ENCODE data around the gene OR6S1.
A peak's percentile ranks its signal among the peaks of the same experiment; 100 is the strongest.

OR6S1 gene
- total RNA-seq = 0 reads per million in 2 donors

DNA sequence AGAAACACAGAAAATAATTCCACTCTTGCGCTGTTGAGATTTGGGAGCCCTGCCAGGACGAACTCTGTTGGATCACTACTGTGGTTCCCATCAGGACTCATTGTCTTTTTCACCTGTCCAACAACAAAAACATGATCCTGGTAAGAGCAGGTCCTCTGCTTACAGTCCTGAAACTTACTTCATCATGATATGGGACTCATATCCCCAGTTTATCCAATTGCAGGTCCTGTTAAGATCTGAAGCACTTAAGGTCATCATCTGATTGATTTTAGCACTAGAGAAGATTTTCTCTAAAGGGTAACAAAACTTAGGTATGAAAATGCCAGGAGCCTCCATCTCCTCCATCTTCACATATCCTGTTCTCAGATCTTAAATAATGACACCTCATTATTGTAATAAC is at the start of gene OR6S1:
Gene OR6S1, minus strand, starts transcription at position 101 of the 400 bp plus-strand sequence. Its CDS starts 0 bp downstream, at position 101.
- DNase-seq = no peak

DNA sequence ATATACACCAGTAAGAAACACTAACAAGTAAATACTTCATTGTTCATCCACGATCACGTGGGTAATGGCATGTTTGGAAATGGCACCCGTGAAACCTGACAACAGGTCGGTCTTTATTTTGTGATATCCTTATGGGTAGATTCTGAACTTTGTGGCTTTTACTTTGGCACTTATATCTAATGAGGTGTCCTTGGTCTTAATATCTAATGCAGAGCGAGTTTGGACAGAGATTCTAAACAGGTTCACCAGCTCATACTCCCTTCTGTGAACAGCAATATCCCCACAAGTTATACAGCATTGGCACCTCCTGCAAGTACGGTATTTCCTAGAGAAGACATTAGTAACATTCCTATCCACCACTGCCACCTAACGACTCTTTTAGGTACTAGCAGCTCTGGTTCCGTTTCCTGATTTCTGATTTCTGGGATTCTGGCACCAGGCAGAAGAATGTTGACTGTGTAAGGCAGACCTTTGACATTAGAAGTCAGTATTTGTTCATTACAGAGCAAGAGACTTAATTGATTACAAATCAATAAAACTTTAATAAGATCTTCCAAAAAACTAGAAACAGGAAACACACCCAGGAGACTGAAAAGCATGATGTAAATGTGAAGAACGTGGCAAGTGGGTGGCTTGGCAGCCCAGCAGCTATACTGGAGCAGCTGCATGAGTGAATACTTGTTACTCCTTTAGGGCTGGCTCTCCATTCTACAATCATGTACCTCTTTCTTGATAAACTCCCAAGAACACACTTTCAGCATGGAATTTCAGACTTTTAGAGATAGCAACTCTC is 49.6 kb upstream of the OR6S1 start:
- DNase-seq = no peak

GRCh38 chr14:20688167-20688839 is 46.8 kb upstream of the OR6S1 start, which contains the start of gene ANG:
Gene ANG, plus strand, starts transcription at chr14:20688764. Its CDS starts 4,801 bp downstream, at chr14:20693565.
- no peak for DNase-seq

DNA sequence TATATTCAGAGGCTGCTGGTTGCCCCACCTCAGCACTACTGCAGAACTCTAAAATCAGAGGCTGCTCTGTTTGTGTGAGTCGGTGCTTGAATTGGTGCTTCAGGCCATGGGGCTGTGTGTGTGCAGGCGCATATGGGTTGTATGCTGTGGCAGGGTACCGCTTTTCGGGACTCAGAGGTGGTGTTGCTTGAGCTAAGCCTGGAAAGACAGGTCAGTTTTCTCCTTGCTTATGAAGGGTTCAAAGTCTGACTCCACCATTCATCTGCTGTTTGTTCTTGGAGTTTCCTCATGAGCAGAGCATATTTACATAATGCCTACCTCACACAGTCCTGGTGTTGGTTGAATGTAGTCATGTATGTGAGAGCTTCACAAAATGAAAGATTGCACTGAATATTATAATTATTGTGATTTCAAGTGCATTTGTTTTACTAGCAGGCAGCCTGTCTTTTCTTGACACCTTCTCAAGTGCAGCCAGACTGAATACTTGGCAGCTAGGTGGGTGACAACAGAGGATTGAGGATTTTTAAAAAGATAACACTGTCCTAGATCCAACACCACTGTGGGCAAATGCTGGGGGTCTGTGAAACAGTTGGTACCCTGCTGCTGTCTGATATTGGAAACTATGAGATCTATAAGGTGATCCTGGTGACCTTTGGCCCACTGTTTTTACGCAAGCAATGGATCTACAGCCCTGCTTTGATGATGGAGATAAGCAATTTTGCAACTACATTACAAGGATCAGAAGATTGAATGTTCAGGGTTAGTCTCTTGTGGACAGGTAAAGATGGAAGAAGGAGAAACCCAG is 46.1 kb upstream of the OR6S1 start:
- no peak for DNase-seq

GRCh38 chr14:20686386-20687143 is 45.1 kb upstream of the OR6S1 start:
- no peak for DNase-seq

- DNase-seq = no peak
These were observed 43.4 kb upstream of the OR6S1 start for GRCh38 chr14:20684662-20685456.

DNA sequence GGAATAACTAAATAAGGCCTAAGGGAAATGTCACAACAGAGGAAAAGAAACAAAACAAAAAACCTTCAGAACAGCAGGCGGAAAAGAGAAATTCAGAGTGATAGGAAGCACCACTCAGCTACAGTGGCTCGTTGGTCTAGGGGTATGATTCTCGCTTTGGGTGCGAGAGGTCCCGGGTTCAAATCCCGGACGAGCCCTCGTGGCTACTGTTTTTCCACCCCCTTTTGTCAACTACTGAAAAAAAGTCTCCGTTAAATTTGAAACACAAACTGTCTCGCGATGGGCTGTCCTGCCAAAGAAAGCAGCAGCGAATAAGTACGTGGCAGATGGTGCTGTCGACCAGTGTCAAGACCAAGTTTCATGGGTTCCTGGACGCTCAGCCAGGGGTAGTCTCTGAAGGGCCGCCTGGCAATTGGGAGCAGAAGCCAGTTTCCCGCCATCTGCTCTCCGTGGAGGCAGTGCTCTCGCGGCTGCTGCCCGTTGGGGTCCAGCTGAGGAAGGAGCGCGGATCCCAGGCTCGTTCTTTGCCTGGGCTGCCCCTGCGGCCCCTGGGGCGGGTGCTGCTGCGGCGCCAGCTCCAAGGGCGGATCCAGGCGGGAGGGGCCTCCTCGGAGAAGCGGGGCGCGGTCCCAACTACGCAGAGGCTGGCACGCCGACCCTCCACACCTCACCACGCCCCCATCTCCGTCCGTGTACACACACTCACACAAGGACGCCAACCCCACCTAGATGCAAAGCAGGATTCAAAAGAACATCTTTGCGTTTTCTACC is 42.6 kb upstream of the OR6S1 start, which contains the start of gene RNASE4:
Gene RNASE4, plus strand, starts transcription at position 670 of the 771 bp plus-strand sequence. CDS start 14,812 bp downstream, outside the sequence.
- peak; percentile 34 for DNase-seq

- DNase-seq = no peak
These were observed 41.8 kb upstream of the OR6S1 start for GRCh38 chr14:20683125-20683890.

DNA sequence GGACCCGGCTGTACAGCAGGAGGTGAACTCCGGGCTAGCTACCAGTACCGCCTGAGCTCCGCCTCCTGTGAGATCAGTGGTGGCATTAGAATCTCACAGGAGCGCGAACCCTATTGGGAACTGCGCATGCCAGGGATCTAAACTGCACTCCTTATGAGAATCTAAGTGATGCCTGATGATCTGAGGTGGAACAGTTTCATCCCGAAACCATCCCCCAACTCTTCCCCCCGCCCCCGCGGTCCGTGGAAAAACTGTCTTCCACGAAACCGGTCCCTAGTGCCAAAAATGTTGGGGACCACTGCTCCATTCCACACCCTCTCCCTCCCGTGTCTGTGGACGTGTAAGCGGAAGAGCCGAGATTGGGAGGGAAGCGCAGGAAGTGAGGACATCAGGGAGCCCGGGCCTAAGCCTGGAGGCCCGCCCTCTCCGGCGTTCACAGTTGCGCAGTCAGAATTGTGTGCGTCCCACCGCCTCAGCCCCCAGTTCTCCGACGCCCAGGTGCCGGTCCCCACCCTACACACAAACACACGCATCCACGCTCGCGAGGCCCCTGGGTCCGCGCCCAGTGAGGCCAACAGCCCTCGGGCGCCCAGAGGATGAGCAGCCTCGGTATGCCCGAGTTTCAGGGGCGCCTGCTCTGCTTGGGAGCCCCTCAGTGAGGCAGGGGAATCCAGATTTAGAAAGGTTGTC is 41.1 kb upstream of the OR6S1 start:
- DNase-seq = peak; percentile 47

GRCh38 chr14:20682127-20682434 is 40.6 kb upstream of the OR6S1 start:
- no peak for DNase-seq

- DNase-seq = peak; percentile 41
These were observed 40.0 kb upstream of the OR6S1 start for GRCh38 chr14:20681348-20682126.

GRCh38 chr14:20680843-20681347 is 39.4 kb upstream of the OR6S1 start:
- no peak for DNase-seq

DNA sequence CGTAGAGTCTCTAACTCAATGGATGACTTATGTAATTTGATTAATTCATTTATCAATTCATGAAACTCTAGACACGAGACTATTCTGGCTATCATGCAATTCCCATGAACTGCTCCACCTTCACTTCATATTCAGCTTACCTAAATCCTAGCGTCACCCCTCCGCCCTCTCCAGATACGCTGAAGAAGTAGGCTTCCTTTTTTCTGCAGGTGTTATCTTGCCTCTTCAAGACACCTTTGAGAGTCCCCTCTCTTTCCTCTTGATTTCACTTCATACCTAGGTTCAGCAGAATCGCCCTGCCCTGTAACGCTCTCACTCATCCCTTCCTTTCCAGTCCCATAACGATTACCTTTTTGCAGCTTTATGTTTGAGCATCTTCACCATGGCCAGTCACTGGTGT is 38.9 kb upstream of the OR6S1 start:
- DNase-seq = no peak

GRCh38 chr14:20679907-20680306 is 38.4 kb upstream of the OR6S1 start:
- no peak for DNase-seq

GRCh38 chr14:20676072-20676471 is 34.6 kb upstream of the OR6S1 start:
- no peak for DNase-seq

- no peak for DNase-seq
These were observed 34.2 kb upstream of the OR6S1 start for GRCh38 chr14:20675669-20676068.

DNA sequence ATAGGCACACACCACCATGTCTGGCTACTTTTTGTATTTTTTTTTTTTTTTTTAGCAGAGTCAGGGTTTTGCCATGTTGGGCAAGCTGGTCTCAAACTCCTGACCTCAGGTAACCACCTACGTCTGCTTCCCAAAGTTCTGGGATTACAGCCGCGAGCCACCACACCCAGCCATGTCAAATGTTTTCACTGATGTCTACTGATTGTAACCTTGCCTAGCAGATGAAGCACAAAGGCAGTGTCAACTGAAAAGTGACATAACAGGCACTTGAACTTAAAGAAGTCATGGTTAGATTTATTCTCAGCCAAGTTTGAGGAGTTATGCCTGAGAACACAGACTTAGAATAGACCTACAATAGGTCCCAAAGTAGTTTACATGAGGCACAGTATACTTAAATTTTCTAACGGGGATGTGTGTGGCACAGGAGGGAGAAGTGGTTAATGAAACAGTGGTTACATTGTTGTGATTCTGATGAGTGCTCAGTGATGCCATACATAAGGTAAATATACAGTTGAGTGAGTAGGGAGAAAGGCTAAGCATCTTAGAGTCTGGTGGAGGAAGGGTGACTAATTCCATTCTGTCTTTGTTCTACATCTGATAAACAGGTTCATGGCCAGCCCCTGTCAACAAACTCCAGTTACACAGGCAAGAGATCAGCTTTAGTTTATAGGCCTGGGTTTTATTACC is 30.2 kb upstream of the OR6S1 start:
- no peak for DNase-seq

DNA sequence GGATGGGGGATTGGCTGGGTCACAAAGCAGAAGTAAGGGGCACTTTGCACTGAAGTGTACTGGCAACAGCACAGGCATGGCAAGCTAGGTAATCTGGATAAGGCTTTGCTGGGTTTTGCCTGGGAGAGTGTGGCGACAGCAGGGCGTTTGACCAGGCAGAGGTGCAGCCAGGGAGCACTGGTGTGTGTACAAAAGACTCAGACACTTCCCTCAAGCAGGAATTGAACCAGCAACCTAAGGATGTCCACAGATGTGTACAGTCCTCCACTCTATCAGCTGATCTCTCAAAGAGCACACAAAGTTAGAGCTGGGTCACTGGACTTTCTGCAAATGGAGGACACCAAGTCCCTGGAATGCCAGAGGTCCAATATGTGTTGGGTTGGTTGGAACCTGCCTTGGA is 27.5 kb upstream of the OR6S1 start:
- DNase-seq = no peak
